DND-41 (cell line): ENCODE results near the gene RBFOX2.
"Not testable (repeated sequence)": the region's sequence is repeated elsewhere in the genome, so short reads cannot be mapped to it uniquely, and the experiment has no call there.

ENCODE experiments used
- CTCF ChIP-seq: IDR thresholded peaks from 2 replicates; pipeline ENCODE4 v1.5.1; 2012; ENCODE audit warnings: borderline replicate concordance, low read length, moderate library complexity, mild to moderate bottlenecking; ENCODE audit not compliant: poor library complexity, severe bottlenecking; ENCODE audit errors: extremely low read depth
- EZH2 ChIP-seq: IDR thresholded peaks from 3 replicates; pipeline ENCODE4 v1.6.1; 2012; ENCODE audit warnings: borderline replicate concordance, low read depth, mild to moderate bottlenecking, moderate library complexity, low read length, inconsistent platforms; ENCODE audit not compliant: severe bottlenecking

- TF ChIP-seq CTCF, EZH2: not testable (repeated sequence)
Observed at GRCh38 chr22:35801301-35801700, 227.3 kb downstream of the RBFOX2 start.
